OCI-M2 (cell line): Measurements from ENCODE around the gene WFDC1.
"Not testable (repeated sequence)": the region's sequence is repeated elsewhere in the genome, so short reads cannot be mapped to it uniquely, and the experiment has no call there.

Source experiments
- DNase-seq: peaks from one replicate; lab custom pipeline; 2025; ENCODE audit not compliant: unreplicated experiment; lab: John Stamatoyannopoulos, UW

Gene WFDC1

DNA sequence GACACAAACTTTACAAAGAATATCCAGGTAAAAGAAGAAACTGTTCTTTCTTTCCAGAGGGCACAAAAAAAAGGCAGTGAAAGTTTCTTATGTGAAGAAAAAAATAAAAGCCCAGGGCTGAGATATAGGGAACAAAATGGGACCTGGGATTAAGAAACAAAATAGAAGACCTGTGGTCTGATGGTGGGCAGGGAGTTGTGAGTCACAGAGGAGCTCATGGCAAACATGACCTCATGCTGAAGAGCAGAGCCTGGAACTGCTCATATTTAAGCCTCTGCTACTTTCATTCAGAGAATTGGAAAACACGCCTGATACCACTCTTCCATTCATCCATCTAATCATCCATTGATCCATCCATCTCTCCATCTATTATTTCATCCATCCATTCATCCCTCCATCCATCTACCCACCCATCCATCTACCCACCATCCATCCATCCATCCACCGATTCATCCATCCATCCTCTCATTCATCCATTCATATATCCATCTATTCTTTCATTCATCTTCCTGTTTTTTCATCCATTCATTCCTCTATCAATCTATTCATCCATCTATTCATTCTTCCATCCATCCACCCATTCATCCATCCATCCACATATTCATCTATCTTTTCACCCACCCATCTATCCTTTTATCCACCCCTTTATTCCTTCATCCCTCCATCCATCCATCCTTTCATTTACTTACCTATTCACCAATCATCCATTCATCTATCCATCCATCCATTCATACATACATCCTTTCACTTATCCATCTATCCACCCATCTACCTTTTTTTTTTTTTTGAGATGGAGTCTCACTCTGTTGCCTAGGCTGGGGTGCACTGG, 30.0 kb downstream of the WFDC1 start:
- no peak for DNase-seq

DNA sequence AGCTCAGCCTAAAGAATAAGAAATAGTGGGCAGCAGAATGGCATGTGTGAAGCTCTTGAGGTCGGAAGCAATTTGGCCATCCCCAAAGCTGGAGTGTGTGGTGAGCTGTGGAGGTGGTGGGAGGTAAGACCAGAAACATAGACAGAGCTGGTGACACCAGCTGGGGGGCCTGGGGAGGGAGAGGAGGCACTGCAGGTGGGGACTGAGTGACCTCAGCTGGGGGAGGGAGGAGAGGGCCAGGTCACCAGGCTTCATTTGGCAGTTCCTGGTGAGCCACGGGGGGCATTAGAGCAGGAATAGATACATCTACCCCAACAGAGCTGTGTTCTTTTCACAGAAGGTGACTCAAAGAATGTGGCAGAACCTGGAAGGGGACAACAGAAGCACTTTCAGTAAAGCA, 31.9 kb downstream of the WFDC1 start:
- DNase-seq: no peak

DNA sequence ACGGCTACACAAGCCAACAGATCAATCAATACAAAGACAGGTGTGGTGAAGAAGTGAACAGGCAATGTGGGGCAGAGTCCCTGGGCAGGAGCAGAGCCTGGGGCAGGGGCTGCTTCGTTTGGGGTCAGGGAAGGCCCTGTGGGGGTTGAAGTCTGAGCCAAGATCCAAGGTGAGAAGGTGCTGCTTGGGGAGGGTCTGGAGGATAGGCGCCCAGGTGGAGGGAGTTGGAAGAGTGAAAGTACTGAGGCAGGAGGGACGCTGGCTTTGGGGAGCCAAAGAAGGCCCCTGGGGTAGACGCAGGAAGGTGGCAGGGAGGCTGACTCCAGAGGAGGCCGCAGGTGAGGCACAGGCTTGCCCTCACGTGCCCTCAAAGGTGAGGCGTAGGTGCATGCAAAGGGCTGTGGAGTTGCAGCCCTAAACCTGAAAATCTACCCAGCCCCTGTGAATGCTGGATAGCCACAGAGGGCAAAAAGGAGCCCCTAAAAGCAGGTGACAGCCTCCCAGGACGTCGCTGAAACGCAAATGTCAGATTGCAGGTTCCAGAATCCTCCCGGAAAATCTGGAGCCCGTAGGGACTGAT, 33.3 kb downstream of the WFDC1 start:
- no peak for DNase-seq

DNA sequence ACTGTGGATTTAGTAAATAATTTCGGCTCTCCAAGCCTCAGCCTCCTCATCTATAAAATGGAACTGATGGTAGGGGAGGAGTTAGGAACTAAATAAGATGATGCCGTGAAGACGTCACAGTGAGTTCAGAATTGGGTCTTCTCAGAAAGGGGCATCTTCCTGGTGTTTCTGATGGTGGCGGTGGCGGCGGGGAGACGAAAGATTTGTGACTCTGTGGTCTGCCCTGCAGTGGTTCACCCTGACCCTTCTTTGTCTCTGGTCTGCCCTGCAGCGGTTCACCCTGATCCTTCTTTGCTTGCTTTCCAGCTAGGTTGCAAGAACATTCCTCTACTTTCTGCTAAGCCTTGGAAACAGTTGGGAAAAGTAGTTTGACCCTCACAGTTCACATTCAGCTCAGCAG, 34.3 kb downstream of the WFDC1 start:
- no peak for DNase-seq

DNA sequence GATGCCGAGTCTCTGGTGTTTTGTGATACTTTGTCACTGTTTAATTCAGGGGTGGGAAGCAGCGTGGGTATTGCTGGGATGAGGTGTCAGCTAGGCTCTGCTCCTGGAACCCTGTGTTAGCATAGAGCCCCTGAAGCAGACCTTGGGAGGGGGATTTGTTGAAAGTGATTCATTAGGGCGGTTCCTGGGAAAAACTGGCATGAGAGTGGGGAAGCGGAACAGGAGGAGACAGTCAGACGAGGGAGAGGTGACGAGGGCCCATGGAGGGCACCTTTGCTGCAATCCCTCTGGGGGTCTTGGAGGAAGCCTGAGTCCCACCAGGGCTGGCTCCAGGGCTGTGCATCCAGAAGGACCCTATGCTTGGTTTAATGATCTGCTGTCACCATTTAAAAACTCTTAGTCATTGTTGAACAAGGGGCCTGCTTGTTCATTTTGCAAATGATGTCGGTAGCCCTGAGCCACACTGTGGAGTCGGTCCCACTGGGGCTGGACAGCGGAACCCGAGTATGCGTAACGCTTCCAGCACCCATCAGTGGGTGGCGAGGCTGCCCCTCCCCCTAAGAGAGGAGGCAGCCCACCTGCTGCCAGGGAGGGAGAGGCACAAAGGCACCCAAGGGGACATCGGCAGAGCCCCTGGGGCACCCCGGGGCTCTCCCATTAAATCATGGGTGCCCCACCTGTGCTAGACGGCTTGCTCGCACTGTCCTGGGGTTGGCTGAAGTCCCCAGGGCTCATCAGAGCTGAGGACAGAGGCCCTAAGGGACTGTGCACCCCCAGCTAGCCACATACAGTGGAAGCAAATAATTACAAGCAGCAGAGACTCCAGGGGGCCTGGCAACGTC, 35.4 kb downstream of the WFDC1 start:
- no peak for DNase-seq

DNA sequence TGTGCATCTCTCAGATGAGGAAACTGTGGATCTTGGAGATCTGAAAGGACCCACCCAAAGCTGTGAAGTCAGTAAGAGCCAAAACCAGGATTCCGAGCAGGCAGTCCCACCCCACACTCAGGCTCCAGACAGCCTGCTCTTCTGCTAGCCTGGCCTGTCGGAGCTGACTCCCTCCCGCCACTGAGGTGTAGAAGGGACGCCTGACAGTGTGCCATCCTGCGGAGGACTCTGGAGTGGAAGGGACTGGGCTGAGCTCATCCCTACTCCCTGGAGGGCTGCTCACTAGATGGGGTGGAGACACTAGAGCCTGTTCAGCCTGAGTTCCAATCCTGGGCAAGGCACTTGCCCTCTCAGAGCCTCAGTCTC, 36.0 kb downstream of the WFDC1 start:
- no peak for DNase-seq

DNA sequence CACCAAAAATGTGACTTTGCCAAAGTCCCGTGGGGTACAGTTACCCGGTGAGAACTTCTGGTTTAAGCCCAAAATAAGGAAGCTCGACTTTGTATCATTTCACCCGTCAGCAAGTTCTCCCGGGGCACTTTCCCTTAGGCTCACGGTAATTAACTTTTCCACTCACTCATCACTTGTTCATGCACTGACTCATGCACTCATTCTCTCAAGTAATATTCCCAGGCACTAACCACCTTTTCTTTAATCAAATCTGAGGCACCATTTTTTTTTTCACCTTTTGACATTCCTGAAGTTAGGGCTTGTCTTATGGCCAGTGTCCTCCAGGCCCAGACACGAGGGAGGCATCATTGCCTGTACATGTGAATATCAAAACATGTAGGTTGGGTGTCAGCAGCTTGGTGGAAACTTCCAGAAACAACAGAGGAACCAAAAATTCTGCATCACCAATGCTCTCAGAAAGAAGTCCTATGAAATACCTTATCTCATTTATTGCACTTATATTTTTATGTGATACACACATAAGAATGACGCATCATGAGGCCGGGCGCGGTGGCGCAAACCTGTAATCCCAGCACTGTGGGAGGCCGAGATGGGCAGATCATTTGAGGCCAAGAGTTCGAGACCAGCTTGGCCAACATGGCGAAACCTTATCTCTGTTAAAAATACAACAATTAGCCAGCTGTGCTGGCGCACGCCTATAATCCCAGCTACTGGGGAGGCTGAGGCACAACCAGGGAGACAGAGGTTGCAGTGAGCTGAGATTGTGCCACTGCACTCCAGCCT, 37.5 kb downstream of the WFDC1 start:
- DNase-seq: no peak

DNA sequence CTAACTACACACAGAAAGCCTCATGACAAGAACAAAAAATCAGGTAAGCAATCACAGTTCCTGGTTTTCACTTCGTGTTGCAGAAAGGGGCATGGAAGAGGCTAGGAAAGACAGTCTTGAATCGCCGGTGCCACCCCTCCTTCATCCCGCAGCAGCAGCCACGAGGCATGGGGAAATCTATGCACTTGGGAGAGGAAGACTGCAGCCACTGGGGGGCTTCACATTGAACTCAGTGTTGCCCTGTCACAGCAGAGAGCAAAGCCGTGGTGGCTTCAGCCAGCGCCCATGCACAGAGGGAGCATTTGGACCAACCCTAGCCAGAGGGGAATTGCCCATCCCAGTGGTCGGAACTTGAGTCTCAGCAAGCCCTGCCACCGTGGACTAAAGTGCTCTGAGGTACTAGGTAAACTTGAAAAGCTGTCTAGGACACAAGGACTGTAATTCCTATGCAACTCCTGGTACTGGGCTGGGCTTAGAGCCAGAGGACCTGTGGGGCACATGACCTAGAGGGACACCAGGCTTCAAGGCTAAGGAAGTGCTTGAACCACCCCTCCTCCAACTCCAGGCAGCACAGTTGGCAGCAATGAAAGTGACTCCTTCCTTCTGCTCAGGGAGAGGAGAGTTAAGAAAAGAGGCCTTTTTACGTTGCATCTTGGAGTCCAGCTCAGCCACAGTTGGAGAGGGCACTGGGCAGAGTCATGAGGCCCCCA, 38.5 kb downstream of the WFDC1 start:
- no peak for DNase-seq

DNA sequence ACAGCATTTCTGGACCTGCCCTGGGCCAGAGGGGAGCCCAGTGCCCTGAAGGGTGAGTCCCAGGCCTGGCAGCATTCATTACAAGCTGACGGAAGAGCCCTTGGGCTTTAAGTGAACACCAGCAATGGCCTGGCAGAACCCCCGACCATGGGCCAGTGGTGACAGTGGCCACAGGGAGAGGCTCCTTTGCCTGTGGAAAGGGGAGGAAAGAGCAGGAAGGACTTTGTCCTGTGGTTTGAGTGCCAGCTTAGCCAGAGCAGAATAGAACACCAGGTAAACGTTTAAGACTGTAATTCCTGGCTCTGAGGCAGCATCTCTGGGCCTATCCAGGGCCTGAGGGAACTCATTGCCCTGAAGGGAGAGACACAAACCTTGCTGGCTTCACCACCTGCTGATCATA, 39.4 kb downstream of the WFDC1 start:
- DNase-seq: no peak

DNA sequence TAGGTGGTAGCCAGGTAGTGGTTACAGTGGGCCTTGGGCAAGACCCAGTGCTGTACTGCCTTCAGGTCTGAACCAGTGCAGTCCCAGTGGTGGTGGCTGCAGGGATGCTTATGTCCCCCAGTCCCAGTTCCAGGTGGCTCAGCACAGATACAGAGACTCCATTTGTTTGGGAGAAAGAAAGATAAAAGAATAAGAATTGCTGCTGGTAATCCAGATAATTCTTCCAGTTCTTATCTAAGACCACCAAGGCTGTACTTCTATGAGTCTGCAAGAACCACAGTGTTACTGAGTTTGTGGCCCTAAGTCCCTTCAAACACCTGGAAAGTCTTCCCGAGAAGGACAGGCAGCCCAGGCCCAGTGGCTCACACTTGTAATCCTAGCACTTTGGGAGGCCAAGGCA, 39.8 kb downstream of the WFDC1 start:
- DNase-seq: no peak

DNA sequence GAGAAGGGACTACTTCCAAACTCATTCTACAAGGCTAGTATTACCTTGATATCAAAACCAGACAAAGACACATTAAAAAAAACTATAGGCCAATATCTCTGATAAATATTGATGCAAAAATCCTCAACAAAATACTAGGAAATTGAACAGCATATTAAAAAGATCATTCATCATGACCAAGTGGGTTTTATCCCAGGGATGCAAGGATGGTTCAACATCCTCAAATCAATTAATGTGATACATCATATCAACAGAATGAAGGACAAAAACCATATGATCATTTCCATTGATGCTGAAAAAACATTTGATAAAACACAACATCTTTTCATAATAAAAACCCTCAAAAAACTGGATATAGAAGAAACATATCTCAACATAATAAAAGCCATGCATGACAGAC, 42.6 kb downstream of the WFDC1 start:
- DNase-seq: not testable (repeated sequence)

DNA sequence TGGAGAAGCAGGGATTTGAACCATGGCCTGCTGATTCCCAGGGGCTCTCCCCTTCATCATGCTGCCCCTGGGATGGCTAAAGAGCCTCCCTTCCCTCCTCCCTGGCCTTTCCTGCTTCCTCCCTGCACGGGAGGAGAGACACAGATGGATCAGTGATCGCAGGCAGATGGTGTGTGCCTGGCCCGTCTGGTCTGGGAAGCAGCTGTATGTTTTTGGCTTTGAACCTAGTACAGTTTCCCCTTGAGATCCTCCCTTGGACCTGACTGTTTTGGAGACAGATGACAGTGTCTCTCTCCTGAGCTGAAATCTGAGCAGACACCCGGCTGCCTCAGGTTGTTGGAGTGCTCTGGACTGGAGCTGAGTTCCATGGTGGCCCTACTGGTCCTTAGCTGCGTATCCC, 44.6 kb downstream of the WFDC1 start:
- no peak for DNase-seq

DNA sequence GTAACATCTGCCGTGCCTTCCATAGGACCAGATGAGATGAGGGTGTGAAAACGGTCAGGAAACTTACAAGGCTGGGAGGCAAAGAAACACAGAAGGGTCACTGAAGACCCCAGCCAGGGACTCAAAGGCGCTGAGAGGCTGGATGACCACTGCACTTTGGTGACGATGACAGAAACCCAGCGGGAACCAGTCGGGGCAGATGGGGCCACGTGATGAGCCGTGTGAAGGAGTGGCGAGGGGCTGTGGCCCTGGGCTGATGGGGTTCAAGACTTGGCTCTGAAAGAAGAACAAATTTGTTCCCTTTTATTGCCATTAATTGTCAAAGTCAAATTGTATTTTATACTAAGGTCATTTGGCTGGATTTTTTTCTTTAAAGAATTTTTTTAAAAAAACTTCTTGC, 45.1 kb downstream of the WFDC1 start:
- DNase-seq: no peak

DNA sequence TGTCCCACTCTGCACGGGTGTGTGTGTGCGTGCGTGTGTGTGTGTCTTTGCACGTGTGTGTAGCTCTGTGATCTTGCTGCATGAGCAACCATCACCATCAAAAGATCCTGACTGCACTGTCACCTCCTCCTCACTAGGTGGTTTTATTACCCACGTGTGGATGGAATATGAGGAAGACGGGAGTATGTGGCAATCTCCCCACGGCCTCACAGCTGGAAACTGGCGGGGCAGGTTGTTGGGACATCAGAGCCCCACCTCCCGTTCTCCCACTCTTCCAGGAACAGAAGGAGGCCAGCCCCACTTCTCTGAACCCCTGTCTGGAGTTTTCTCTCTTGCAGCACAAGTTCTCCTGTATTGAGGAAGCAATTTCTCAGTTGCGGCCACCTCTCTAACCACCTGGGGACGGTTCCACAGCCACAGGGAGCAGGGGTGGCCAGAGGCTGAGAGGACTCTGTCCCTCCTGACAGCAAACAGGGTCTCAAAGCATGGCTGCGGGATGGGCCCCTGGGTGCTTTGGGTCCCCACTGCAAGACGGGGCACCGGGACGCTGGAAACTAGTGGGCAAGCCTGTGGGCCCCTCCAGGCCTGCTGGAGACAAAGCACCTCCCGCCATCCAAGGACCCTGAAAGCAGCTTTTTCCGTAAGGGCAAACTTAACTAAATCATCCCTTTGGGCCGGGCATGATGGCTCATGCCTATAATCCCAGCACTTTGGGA, 45.8 kb downstream of the WFDC1 start:
- no peak for DNase-seq

DNA sequence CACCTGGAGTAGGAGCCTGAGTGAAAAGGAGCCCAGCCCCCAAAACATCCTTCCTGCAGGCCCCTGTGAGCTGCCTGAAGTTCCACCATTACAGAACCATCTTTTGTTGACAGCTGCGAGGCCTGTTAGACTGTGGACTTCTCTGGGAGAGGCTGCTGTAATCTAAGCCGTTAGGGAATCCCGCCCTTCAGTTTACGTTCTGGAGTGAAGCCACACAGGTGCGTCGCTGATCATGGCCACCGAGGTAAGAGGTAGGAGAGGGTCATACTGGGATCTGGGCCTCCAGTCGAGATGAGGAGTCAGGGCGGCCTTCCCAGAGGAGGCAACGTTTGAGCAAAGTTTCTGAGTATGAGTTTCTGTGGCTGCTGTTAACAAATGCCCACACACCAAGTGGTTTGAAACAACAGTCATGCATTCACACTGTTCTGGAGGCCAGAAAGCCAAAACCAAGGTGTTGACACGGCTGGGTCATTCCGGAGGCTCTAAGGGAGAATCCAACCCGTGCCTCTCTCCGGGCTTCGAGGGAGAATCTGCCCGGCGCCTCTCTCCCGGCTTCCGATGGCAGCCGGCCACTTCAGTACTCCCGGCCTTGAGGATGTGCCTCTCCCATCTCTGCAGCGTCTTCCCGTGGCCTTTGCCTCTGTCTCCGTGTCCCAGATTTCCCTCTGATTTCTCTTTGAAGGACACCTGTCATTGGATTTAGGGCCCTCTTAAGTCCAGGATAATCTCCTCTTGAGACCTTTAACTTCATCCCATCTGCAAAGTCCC, 47.0 kb downstream of the WFDC1 start:
- no peak for DNase-seq

DNA sequence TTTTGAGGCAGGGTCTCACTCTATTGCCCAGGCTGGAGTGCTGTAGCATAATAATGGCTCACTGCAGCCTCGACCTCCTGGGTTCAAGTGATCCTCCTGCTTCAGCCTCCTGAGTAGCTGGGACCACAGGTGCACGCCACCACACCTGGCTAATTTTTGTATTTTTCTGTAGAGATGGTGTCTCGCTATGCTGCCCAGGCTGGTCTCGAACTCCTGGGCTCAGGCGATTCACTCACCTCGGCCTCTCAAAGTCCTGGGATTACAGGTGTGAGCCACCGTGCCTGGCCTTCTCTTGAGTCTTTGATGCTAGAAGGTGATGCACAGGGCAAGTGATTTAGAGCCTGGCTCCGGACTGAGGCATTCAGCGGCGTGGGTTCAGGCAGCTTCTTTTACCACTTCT, 49.1 kb downstream of the WFDC1 start:
- DNase-seq: not testable (repeated sequence)

DNA sequence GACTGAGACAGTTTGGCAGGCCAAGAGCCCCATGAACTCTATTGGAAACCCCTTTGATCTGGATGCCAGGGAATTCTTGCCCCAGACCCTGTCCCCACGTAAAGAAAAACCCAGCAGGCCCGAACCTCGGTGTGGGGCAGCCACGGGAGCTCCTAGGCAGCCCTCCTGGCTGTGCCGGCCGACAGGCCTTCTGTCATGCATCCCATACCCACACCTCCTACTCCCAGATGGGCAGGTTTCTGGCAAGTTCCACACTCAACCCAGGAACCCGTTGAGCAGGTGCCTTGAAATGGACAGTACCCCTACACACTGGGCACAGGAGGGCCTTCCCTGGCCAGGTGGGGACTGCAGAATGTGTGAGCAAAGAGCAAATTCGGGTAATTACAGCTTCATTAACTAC, 50.1 kb downstream of the WFDC1 start:
- no peak for DNase-seq

DNA sequence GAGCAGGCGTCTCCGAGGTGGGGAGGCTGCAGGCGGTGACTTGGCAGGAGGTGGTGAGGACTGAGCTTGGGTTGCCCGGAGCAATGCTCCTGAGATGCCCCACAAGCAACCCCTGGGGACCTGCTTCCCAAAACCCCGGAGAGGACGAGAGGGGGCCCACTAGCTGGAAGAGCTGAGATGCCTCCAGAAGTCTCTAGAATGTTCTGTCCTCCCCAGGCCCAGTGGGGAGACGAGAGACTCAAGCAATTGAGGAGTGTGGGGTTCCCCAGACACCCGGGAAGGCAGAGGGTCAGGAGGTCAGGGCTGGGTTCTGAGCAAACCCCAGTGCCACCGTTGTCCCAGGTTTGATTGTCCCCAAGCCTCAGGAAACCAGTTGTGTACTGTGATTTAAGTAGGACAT, 52.5 kb downstream of the WFDC1 start:
- no peak for DNase-seq

DNA sequence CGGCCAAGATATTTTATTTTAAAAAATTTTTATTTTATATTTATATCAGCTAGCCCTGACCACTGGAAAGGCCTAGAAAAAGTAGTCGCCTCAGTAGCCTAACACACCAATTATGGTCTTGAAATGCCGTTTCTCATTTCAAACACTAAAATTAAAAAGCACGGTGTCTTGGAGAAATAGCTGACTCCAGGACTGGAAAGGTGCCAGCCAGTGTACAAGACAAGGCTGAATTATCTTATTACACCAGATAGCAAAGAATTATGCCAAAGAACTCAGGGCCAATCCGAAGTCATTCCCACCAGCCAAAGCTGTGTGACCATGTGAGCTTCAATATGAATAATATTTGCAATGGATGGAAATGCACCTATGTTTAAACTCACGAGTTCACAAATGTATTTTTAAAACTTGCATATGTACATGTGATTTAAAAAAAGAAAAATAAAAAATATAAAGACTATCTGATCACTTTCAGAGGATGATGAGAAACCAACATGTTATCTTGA, 53.8 kb downstream of the WFDC1 start:
- DNase-seq: no peak
